Panc1 (cell line): ENCODE measurements around the gene NCLN. TPM values are rescaled to one million over a fixed set of nuclear protein-coding genes. Genes with fewer than 3 reads are reported as not detected.

ENCODE experiments used
- ATAC-seq: fragments of 200-7000 bp; cut with Tn5 transposase; 2 replicates; pipeline ENCODE4 v1.9.1; 2020; ENCODE audit warnings: mild to moderate bottlenecking, moderate library complexity
- BruUV-seq: library from RNA; stranded (reverse); fragments of 400-500 nt; replicated peaks from 2 replicates; lab custom pipeline; 2021; lab: Mats Ljungman, UMichigan
- CTCF ChIA-PET: fragments of 300-600 bp; sonication (Branson Sonifier 250); formaldehyde crosslinking; loops from one replicate; lab custom pipeline; 2022; ENCODE audit warnings: antibody characterized with exemption; lab: Charles Lee
- POLR2A ChIA-PET: fragments of 300-600 bp; sonication (Branson Sonifier 250); formaldehyde crosslinking; loops from one replicate; lab custom pipeline; 2022; ENCODE audit warnings: antibody characterized with exemption; lab: Charles Lee
- DNase-seq: peaks from one replicate; pipeline ENCODE4 v3.0.0-alpha.2; 2010; ENCODE audit warnings: low read depth, low spot score
- H3K27ac ChIP-seq: 2 replicates; pipeline ENCODE4 v1.5.1; 2011; ENCODE audit warnings: mild to moderate bottlenecking, low read length, inconsistent platforms
- H3K27me3 ChIP-seq: fragments of 200-500 bp; sonication (Bioruptor generic); 2 replicates; pipeline ENCODE4 v1.6.0; 2014; ENCODE audit warnings: low read length, inconsistent platforms; ENCODE audit not compliant: control insufficient read depth, insufficient read depth
- H3K36me3 ChIP-seq: fragments of 200-500 bp; sonication (Bioruptor generic); 2 replicates; pipeline ENCODE4 v1.5.1; 2014; ENCODE audit warnings: inconsistent platforms, mild to moderate bottlenecking, low read length, moderate library complexity; ENCODE audit not compliant: control insufficient read depth, insufficient read depth
- H3K4me1 ChIP-seq: 2 replicates; pipeline ENCODE4 v1.5.1; 2011; ENCODE audit warnings: inconsistent platforms, mild to moderate bottlenecking, low read length, moderate library complexity; ENCODE audit not compliant: control insufficient read depth, insufficient read depth
- H3K4me3 ChIP-seq, 2 experiments: 2 replicates each; pipeline ENCODE4 v1.5.1; 2011 to 2012; ENCODE audit warnings: low read depth in 2 of 2, low read length in 2 of 2, mild to moderate bottlenecking in 2 of 2, inconsistent platforms in 1 of 2, moderate library complexity in 1 of 2
- H3K9me3 ChIP-seq: fragments of 200-500 bp; sonication (Bioruptor generic); 2 replicates; pipeline ENCODE4 v1.5.1; 2014; ENCODE audit warnings: low read depth, mild to moderate bottlenecking, inconsistent platforms, low read length, moderate library complexity; ENCODE audit not compliant: control insufficient read depth, insufficient read depth
- POLR2AphosphoS5 ChIP-seq: IDR thresholded peaks from 2 replicates; pipeline ENCODE4 v1.6.1; 2012; ENCODE audit warnings: mild to moderate bottlenecking, low read depth, low read length, moderate library complexity
- REST ChIP-seq, 2 experiments: IDR thresholded peaks; 2 replicates each; pipeline ENCODE4 v1.6.1; 2011 to 2012; ENCODE audit warnings: low read depth in 2 of 2, control low read depth in 1 of 2, low read length in 1 of 2, mild to moderate bottlenecking in 1 of 2, moderate library complexity in 1 of 2; ENCODE audit not compliant: insufficient read depth in 1 of 2
- SIN3A ChIP-seq: IDR thresholded peaks from 2 replicates; pipeline ENCODE4 v1.6.1; 2012; ENCODE audit warnings: low read depth, mild to moderate bottlenecking, low read length, moderate library complexity, borderline replicate concordance; ENCODE audit not compliant: insufficient read depth
- TCF7L2 ChIP-seq: IDR thresholded peaks from 2 replicates; pipeline ENCODE4 v1.6.1; 2011; ENCODE audit warnings: mild to moderate bottlenecking, low read depth, low read length, inconsistent platforms
- in situ Hi-C: cut with HindIII; loops from 2 replicates; pipeline ENCODE4 v1.10.0; 2016; ENCODE audit warnings: low sequenced_read_pairs, low pct_unique_long_range_greater_than_20kb
- intact Hi-C: fragments of 100-400 bp; cut with micrococcal nuclease; formaldehyde crosslinking; loops from one replicate; pipeline ENCODE4 v1.10.0; 2022; ENCODE audit not compliant: unreplicated experiment
- total RNA-seq: library from RNA; stranded (reverse); gene quantifications from one replicate; pipeline ENCODE4 v1.2.1, GENCODE V29; 2021; ENCODE audit not compliant: unreplicated experiment
- TF ChIP-seq, protein P1 (sequence below): fragments of 450-650 bp; IDR thresholded peaks from 2 replicates; pipeline ENCODE4 v1.5.1; 2017; ENCODE audit warnings: mild to moderate bottlenecking

NCLN gene
- total RNA-seq, 1 experiment from 2014 or later, result 132 TPM

GRCh38 chr19:3227054-3227626 lies 41.4 kb downstream of the NCLN start:
- no peak for ATAC-seq
- no peaks in the 10 kb centered on the region for H3K4me1 ChIP-seq
- no peak overlapping the region for H3K4me3 ChIP-seq
- no peaks in the 10 kb centered on the region; the same call in 1 of the 2 replicates for H3K27me3 ChIP-seq
- DNase-seq, result no peak
- no peaks in the 10 kb centered on the region for H3K9me3 ChIP-seq
- no TSS peak for BruUV-seq
- H3K27ac ChIP-seq, result no peak overlapping the region
- H3K36me3 ChIP-seq, result no peaks in the 10 kb centered on the region
- POLR2A ChIA-PET, result no interaction called here
- TF ChIP-seq TCF7L2 (no peak), POLR2AphosphoS5 (no peak), SIN3A (no peak), REST (IDR thresholded peaks at IDR 0.05; ENCODE audit: insufficient read depth in 1 of 2, low read depth in 2 of 2, low read length in 1 of 2) (no peak)
- TF ChIP-seq, protein P1, sequence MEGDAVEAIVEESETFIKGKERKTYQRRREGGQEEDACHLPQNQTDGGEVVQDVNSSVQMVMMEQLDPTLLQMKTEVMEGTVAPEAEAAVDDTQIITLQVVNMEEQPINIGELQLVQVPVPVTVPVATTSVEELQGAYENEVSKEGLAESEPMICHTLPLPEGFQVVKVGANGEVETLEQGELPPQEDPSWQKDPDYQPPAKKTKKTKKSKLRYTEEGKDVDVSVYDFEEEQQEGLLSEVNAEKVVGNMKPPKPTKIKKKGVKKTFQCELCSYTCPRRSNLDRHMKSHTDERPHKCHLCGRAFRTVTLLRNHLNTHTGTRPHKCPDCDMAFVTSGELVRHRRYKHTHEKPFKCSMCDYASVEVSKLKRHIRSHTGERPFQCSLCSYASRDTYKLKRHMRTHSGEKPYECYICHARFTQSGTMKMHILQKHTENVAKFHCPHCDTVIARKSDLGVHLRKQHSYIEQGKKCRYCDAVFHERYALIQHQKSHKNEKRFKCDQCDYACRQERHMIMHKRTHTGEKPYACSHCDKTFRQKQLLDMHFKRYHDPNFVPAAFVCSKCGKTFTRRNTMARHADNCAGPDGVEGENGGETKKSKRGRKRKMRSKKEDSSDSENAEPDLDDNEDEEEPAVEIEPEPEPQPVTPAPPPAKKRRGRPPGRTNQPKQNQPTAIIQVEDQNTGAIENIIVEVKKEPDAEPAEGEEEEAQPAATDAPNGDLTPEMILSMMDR, result no peak
- intact Hi-C loops, result no loop called here
- in situ Hi-C loops, result no loop called here
- CTCF ChIA-PET, result no interaction called here

GRCh38 chr19:3229346-3229743 lies 43.6 kb downstream of the NCLN start:
- POLR2A ChIA-PET, result no interaction called here
- Histone ChIP-seq H3K4me3 (no peak overlapping the region), H3K27me3 (no peaks in the 10 kb centered on the region; the same call in 1 of the 2 replicates), H3K36me3 (no peaks in the 10 kb centered on the region), H3K9me3 (no peaks in the 10 kb centered on the region), H3K4me1 (no peaks in the 10 kb centered on the region), H3K27ac (no peak overlapping the region)
- TF ChIP-seq, protein P1, result no peak
- TF ChIP-seq SIN3A (no peak), REST (IDR thresholded peaks at IDR 0.05; ENCODE audit: insufficient read depth in 1 of 2, low read depth in 2 of 2, low read length in 1 of 2) (no peak), POLR2AphosphoS5 (no peak), TCF7L2 (no peak)
- ATAC-seq (no peak), DNase-seq (no peak)
- intact Hi-C loops, result no loop called here
- no TSS peak for BruUV-seq
- in situ Hi-C loops, result no loop called here
- CTCF ChIA-PET, result interaction anchor here (0.9 kb wide), 1 partner anchor 8 kb away, joined by 5 read pairs; no protein-coding TSS in a partner anchor
